Activated T-helper 2 cell treated with anti-CD3 and anti-CD28 coated beads, Interferon-gamma antibody, Interleukin-2, Interleukin-4, amounts not matched to agents 10 μg/mL and 5 μg/mL and 100 μg/mL, durations not matched to agents 14 hours and 24 hours and 36 hours (primary cell): Measurements from ENCODE around the gene BRIP1. TPM values are rescaled to one million over a fixed set of nuclear protein-coding genes. Genes with fewer than 3 reads are reported as not detected.
"Not testable (repeated sequence)": the region's sequence is repeated elsewhere in the genome, so short reads cannot be mapped to it uniquely, and the experiment has no call there.

Experiments used
- DNase-seq: peaks from one replicate; pipeline ENCODE4 v3.0.0; 2021; ENCODE audit warnings: low spot score
- H3K27ac Mint-ChIP-seq: one replicate; pipeline ENCODE4 v1.8.0; 2021; ENCODE audit warnings: mixed read lengths
- H3K27me3 Mint-ChIP-seq: one replicate; pipeline ENCODE4 v1.8.0; 2021; ENCODE audit warnings: low read depth, mixed read lengths
- H3K36me3 Mint-ChIP-seq: one replicate; pipeline ENCODE4 v1.8.0; 2021; ENCODE audit warnings: low read depth, mixed read lengths
- H3K4me1 Mint-ChIP-seq: one replicate; pipeline ENCODE4 v1.8.0; 2021; ENCODE audit warnings: low read depth, mixed read lengths
- H3K4me3 Mint-ChIP-seq: one replicate; pipeline ENCODE4 v1.8.0; 2021; ENCODE audit warnings: low read depth, mild to moderate bottlenecking, moderate library complexity, mixed read lengths
- H3K9me3 Mint-ChIP-seq: one replicate; pipeline ENCODE4 v1.8.0; 2021; ENCODE audit warnings: mixed read lengths
- intact Hi-C: fragments of 100-400 bp; cut with micrococcal nuclease; formaldehyde crosslinking; loops from one replicate; pipeline ENCODE4 v1.15.1; 2023
- total RNA-seq: library from RNA; stranded (reverse); gene quantifications from 2 replicates; pipeline ENCODE4 v1.2.3, GENCODE V29; 2022

The BRIP1 gene
- total RNA-seq, 1 donor from 2014 or later: 16.4 TPM

DNA sequence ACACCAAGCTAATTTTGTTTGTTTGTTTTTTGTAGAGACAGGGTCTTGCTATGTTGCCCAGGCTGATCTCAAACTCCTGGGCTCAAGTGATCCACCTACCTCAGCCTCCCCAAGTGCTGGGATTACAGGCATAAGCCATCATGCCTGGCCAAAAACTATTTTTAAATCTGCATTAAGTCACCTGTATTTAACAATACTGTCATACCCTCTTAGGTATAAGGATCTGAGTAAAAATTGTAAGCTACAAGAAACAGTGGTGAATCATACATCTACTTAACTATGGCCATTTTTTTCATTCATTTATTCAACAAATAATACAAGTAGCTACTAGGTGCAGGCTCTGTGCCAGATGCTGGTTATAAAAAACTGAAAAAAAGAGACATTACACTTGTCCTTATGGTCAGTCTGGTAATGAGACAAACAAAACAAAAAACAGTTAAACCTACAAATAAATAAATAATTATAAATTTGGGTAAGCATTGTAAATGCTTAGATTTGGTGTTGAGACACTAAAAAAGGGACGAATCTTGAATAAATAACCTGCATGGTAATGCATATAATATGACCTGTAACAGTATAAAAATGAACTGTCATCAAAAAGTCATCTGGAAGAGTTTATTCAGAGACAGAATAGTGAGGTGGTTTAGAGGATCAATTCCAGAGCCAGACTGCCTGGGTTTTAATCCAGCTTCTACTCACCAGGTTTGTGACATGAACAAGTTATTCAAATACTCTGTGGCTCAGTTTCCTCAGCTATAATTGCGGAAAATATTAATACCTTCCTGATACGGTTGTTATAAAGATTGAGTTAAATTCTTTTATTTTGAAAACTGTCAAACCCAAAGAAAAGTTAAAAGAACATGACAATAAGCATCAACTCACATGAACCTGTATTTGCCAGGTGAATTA is 26.8 kb downstream of the BRIP1 start:
- intact Hi-C loops: loop anchor here (1.0 to 2.0 kb wide), 2 partner anchors 200 to 426 kb away; no protein-coding TSS in a partner anchor
- Mint-ChIP-seq H3K27me3 (no peaks in the 10 kb centered on the region), H3K9me3 (no peaks in the 10 kb centered on the region), H3K4me1 (no peaks in the 10 kb centered on the region), H3K27ac (no peak overlapping the region), H3K36me3 (peaks cover 16% of the 10 kb centered on the region), H3K4me3 (no peak overlapping the region)
- no peak for DNase-seq

DNA sequence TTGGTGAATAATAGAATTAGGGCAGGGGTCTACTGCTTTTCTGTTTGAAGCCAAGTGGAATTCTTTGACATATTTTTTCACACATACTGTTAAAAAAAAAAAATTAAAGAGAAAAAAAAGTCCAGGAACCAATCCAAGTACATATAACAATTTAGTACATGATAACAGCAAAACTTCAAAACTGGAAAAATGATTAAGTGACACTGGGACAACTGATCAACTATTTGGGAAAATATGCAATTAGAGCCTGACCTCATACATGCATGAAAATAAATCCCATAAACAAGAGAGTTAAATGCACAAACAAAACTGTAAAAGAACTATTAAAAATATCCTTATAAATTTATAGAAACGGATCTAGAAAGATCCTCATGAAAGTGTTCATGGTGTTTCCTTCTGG is 27.7 kb downstream of the BRIP1 start:
- Mint-ChIP-seq H3K4me1 (no peaks in the 10 kb centered on the region), H3K4me3 (no peak overlapping the region), H3K27ac (no peak overlapping the region), H3K27me3 (no peaks in the 10 kb centered on the region), H3K36me3 (peaks cover 9% of the 10 kb centered on the region), H3K9me3 (no peaks in the 10 kb centered on the region)
- DNase-seq: no peak
- intact Hi-C loops: loop anchor here (2.0 kb wide), 1 partner anchor 425 kb away; no protein-coding TSS in a partner anchor

DNA sequence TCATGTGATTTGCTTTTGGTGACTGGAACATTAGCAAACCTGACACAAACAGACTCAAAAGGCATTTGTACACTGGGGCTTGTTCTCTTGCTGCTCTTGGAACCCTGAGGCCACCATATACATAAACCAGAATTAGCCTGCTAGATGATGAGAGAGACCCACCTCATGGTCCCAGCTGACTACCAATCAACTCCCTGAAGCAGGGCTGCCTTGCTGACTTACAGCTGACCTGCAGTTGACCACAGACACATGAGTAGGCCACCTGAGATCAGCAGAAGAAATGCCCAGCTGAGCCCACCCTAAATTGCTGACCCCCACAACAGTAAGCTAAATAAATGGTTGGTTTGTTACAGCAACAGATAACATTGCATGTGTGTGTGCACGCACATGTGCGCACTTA is 28.7 kb downstream of the BRIP1 start:
- peaks cover 11% of the 10 kb centered on the region for H3K36me3 Mint-ChIP-seq
- H3K27me3 Mint-ChIP-seq: no peaks in the 10 kb centered on the region
- H3K27ac Mint-ChIP-seq: no peak overlapping the region
- no peaks in the 10 kb centered on the region for H3K9me3 Mint-ChIP-seq
- H3K4me3 Mint-ChIP-seq: no peak overlapping the region
- H3K4me1 Mint-ChIP-seq: no peaks in the 10 kb centered on the region
- no peak for DNase-seq
- intact Hi-C loops: no loop called here

DNA sequence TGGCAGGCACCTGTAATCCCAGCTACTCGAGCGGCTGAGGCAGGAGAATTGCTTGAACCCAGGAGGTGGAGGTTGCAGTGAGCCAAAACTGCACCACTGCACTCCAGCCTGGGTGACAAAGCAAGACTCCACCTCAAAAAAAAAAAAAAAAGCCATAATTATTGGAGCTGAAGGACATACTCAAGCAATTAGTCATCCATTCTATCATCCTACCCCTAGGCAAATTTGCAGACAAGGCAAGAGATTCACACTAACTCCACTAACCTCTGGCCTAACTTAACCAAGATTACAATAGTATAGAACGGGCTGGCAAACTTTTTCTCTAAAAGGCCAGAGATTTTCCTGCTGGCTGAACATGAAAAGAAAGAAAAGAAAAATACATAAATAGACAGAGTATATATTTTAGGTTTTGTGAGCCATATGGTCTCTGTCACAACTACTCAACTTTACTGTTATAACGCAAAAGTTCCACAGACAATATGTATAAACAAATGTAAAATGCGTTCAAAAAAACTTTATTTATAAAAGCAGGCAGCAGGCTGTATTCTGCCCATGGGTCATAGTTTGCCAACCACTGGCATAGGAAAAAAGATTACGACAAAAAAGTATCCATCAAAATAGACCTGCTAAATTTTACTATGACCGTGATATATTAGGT is 29.7 kb downstream of the BRIP1 start:
- peaks cover 2% of the 10 kb centered on the region for H3K9me3 Mint-ChIP-seq
- intact Hi-C loops: no loop called here
- no peak for DNase-seq
- no peak overlapping the region for H3K4me3 Mint-ChIP-seq
- H3K36me3 Mint-ChIP-seq: peaks cover 18% of the 10 kb centered on the region
- no peaks in the 10 kb centered on the region for H3K27me3 Mint-ChIP-seq
- H3K27ac Mint-ChIP-seq: no peak overlapping the region
- H3K4me1 Mint-ChIP-seq: no peaks in the 10 kb centered on the region

DNA sequence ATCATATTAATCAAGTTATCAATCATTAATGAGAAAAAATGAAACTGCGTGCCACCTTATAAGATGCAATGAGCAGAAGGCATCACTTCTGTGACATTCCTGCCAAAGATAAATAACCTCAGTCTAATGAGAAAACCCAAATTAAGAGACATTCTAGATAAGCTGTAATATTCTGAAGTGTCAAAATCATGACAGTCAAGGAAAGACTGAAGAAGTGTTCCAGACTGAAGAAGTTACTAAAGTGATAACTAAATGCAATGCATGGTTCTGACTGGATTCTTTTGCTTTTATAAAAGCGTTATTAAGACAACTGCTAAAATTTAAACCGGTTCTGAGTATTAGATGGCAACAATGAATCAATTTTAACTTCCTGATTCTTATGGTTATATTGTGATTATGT is 30.9 kb downstream of the BRIP1 start:
- Mint-ChIP-seq H3K27me3 (no peaks in the 10 kb centered on the region), H3K9me3 (peaks cover 12% of the 10 kb centered on the region), H3K36me3 (peaks cover 26% of the 10 kb centered on the region), H3K4me1 (no peaks in the 10 kb centered on the region), H3K27ac (no peak overlapping the region), H3K4me3 (no peak overlapping the region)
- intact Hi-C loops: no loop called here
- DNase-seq: no peak

DNA sequence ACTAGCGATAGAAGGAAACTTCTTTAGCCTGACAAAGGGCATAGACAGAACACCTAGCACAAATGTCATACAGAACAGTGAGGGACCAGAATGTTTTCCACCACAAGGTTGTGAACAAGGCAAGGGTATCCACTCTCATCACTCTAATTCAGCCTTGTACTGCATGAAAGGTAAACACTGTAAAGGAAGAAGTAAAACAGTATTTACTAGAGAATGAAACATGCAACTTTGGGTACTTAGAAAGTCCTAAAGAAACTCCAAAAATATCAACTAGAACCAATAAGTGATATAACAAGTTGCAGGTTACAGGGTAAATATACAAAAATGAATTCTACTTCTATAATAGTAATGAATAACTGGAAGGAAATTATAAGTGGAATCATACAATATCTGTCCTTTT is 32.2 kb downstream of the BRIP1 start:
- no peaks in the 10 kb centered on the region for H3K27me3 Mint-ChIP-seq
- H3K4me1 Mint-ChIP-seq: no peaks in the 10 kb centered on the region
- peaks cover 12% of the 10 kb centered on the region for H3K9me3 Mint-ChIP-seq
- intact Hi-C loops: no loop called here
- peaks cover 35% of the 10 kb centered on the region for H3K36me3 Mint-ChIP-seq
- H3K4me3 Mint-ChIP-seq: no peak overlapping the region
- DNase-seq: no peak
- no peak overlapping the region for H3K27ac Mint-ChIP-seq

DNA sequence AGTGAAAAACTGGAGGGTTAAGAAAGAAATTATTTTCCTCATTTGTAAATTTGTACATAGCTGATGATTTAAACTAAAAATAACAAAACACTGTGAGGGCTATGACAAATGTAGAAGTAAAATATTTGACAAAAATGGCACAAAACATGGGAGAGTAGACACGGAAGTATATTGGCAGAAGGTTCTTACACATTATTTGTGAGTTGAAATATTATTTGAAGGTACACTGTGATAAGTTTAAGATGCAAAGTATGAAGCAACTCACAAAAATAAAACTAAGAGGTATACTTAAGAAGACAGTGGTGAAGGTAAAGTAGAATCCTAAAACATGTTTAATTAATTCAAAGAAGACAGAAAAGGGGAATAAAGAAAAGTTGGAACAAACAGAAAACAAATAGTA is 34.6 kb downstream of the BRIP1 start:
- DNase-seq: no peak
- H3K36me3 Mint-ChIP-seq: peaks cover 50% of the 10 kb centered on the region
- no peak overlapping the region for H3K4me3 Mint-ChIP-seq
- H3K9me3 Mint-ChIP-seq: peaks cover 12% of the 10 kb centered on the region
- no peaks in the 10 kb centered on the region for H3K27me3 Mint-ChIP-seq
- no peaks in the 10 kb centered on the region for H3K4me1 Mint-ChIP-seq
- intact Hi-C loops: no loop called here
- H3K27ac Mint-ChIP-seq: no peak overlapping the region

DNA sequence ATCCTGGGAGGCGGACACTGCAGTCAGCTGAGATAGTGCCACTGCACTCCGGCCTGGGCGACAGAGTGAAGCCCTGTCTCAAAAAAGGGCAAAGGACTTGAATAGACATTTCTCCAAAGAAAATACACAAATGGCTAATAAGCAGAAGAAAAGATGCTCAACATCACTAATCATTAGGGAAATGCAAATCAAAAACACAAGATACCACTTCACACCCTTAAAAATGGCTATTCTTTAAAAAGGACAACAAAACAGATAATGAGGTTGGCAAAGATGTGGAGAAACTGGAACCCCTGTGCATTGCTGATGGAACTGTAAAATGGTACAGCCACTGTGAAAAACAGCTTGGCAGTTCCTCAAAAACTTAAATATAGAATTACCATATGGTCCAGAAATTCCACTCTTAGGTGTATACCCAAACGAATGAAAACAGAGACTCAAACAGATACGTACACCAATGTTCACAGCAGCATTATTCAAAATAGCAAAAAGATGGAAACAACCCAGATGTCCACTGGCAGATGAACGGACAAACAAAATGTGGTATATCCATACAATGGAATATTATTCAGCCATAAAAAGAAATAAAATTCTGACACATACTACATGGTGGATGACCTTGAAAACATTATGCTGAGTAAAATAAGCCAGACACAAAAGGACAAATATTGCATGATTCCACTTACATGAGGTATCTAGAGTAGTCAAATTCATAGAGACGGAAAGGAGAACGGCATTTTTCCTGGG is 35.5 kb downstream of the BRIP1 start:
- Mint-ChIP-seq H3K4me1 (no peaks in the 10 kb centered on the region), H3K27me3 (no peaks in the 10 kb centered on the region), H3K9me3 (peaks cover 12% of the 10 kb centered on the region), H3K4me3 (no peak overlapping the region), H3K36me3 (peaks cover 58% of the 10 kb centered on the region), H3K27ac (no peak overlapping the region)
- intact Hi-C loops: no loop called here
- DNase-seq: no peak

DNA sequence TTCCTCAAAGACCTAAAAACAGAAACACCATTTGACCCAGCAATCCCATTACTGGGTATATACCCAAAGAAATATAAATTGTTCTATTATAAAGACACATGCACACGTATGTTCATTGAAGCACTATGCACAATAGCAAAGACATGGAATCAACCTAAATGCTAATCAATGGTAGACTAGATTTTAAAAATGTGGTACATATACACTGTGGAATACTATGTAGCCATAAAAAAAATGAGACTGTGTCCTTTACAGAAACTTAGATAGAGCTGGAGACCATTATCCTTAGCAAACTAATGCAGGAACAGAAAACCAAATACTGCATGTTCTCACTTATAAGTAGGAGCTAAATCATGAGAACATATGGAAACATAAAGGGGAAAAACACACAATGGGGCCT is 36.5 kb downstream of the BRIP1 start:
- H3K27me3 Mint-ChIP-seq, H3K4me3 Mint-ChIP-seq, intact Hi-C loops, H3K4me1 Mint-ChIP-seq, DNase-seq, H3K27ac Mint-ChIP-seq: not testable (repeated sequence)
- Mint-ChIP-seq H3K36me3 (peaks cover 65% of the 10 kb centered on the region), H3K9me3 (peaks cover 12% of the 10 kb centered on the region)

DNA sequence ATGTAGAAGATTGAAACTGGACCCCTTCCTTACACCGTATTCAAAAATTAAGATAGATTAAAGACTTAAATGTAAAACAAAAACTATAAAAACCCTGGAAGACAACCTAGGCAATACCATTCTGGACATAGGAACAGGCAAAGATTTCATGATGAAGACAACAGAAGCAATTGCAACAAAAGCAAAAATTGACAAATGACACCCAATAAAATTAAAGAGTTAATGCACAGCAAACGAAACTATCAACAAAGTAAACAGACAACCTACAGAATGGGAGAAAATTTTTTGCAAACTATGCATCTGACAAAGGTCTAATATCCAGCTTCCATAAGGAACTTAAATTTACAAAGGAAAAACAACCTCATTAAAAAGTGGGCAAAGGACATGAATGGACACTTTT is 37.1 kb downstream of the BRIP1 start:
- H3K4me3 Mint-ChIP-seq, H3K27me3 Mint-ChIP-seq, DNase-seq, H3K4me1 Mint-ChIP-seq, intact Hi-C loops, H3K27ac Mint-ChIP-seq: not testable (repeated sequence)
- Mint-ChIP-seq H3K36me3 (peaks cover 69% of the 10 kb centered on the region), H3K9me3 (peaks cover 16% of the 10 kb centered on the region)

DNA sequence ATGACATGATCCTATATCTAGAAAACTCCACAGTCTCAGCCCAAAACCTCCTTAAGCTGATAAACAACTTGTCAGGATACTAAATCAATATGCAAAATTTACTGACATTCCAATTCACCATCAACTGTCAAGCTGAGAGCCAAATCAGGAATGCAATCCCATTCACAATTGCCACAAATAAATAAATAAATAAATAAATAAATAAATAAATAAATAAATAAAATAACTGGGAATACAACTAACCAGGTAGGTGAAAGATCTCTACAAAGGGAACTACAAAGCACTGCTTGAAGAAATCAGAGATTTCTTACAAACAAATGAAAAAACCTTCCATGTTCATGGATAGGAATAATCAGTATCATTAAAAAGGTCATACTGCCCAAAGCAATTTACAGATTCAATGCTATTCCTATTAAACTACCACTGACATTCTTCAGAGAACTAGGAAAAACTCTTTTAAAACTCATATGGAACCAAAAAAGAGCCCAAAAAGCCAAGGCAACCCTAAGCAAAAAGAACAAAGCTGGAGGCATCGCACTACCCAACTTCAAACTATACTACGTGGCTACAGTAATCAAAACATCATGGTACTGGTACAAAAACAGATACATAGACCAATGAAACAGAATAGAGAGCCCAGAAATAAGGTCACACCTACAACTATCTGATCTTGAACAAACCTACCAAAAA is 37.7 kb downstream of the BRIP1 start:
- Mint-ChIP-seq H3K36me3 (peaks cover 75% of the 10 kb centered on the region), H3K4me3 (no peak overlapping the region), H3K9me3 (peaks cover 16% of the 10 kb centered on the region), H3K27me3 (no peaks in the 10 kb centered on the region), H3K27ac (no peak overlapping the region), H3K4me1 (peaks cover 7% of the 10 kb centered on the region)
- no peak for DNase-seq
- intact Hi-C loops: no loop called here
